Epithelial cell of esophagus (primary cell): ENCODE measurements around the gene ONECUT3.

Source experiments
- DNase-seq: peaks from one replicate; pipeline ENCODE4 v3.0.0; 2010; ENCODE audit warnings: low read depth
- H3K4me3 ChIP-seq: 2 replicates; pipeline ENCODE4 v1.5.1; 2011; ENCODE audit warnings: mild to moderate bottlenecking, low read length, control low read depth
- TF ChIP-seq, protein P1 (sequence below): IDR thresholded peaks from 2 replicates; pipeline ENCODE4 v1.5.1; 2011; ENCODE audit warnings: low read depth, mild to moderate bottlenecking, low read length, control low read depth, inconsistent platforms; ENCODE audit not compliant: insufficient read depth; ENCODE audit errors: missing control alignments

Gene ONECUT3

DNA sequence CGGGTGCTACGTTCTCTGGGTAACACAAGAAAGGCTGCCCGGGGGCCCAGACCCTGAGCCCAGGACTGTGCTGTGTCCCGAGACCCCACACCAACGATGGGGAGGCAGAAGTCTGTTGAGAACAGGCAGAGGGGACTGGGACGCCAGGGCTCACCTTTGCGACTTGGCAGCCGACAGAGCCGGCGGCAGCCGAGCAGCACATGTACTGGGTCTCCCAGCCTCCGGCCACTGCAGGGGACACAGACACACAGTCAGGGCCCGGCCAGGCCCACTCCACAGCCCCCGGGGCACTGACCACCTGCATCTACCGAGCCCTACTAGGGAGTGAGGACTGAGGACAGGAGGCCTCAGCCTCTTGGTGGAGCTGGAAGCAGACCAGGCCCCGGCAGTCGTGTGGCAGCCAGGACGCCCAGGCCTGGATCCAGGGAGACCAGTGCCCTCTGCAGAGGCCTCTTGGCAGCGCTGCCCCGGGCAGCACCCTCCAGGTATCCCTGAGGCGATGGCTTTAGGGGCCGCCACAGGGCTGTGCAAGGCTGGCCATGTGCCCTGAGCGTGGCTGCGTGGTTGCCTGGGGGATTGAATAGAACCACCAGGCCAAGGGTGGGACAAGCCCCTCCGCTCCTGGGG lies 64.4 kb downstream of the ONECUT3 start:
- DNase-seq = no peak
- TF ChIP-seq, protein P1, sequence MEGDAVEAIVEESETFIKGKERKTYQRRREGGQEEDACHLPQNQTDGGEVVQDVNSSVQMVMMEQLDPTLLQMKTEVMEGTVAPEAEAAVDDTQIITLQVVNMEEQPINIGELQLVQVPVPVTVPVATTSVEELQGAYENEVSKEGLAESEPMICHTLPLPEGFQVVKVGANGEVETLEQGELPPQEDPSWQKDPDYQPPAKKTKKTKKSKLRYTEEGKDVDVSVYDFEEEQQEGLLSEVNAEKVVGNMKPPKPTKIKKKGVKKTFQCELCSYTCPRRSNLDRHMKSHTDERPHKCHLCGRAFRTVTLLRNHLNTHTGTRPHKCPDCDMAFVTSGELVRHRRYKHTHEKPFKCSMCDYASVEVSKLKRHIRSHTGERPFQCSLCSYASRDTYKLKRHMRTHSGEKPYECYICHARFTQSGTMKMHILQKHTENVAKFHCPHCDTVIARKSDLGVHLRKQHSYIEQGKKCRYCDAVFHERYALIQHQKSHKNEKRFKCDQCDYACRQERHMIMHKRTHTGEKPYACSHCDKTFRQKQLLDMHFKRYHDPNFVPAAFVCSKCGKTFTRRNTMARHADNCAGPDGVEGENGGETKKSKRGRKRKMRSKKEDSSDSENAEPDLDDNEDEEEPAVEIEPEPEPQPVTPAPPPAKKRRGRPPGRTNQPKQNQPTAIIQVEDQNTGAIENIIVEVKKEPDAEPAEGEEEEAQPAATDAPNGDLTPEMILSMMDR = no peak
- no peak overlapping the region for H3K4me3 ChIP-seq

DNA sequence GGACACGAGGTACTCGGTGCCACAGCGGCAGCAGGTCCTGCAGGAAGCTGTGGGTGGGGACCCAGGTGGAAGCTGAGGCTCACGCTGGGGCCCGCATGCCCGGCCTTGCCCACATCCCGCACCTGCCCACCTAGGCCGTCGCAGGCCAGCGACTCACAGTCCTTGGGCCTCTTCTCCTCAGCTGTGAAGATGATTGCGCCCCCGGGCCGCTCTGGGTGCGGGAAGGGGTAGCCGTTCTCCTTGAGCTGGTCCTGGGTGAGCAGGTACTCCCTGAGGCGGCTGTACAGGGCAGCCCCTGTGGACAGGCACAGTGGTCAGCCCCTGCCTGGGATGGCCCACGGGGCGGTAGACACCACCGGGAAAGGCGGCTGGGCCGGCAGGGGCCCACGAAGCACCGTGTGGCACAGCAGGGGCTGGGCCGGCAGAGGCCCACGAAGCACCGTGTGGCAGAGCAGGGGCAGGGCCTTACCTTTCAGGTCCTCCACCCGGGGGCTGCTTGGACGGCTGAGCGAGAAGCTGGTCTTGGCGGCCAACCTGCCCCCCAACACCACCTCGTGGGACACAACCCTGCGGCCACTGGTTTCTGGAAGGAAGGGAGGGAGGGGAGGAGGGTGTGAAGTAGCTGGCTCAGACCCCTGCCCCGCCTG lies 65.4 kb downstream of the ONECUT3 start:
- peak; percentile 24 for DNase-seq
- TF ChIP-seq, protein P1 = no peak
- H3K4me3 ChIP-seq = no peak overlapping the region

DNA sequence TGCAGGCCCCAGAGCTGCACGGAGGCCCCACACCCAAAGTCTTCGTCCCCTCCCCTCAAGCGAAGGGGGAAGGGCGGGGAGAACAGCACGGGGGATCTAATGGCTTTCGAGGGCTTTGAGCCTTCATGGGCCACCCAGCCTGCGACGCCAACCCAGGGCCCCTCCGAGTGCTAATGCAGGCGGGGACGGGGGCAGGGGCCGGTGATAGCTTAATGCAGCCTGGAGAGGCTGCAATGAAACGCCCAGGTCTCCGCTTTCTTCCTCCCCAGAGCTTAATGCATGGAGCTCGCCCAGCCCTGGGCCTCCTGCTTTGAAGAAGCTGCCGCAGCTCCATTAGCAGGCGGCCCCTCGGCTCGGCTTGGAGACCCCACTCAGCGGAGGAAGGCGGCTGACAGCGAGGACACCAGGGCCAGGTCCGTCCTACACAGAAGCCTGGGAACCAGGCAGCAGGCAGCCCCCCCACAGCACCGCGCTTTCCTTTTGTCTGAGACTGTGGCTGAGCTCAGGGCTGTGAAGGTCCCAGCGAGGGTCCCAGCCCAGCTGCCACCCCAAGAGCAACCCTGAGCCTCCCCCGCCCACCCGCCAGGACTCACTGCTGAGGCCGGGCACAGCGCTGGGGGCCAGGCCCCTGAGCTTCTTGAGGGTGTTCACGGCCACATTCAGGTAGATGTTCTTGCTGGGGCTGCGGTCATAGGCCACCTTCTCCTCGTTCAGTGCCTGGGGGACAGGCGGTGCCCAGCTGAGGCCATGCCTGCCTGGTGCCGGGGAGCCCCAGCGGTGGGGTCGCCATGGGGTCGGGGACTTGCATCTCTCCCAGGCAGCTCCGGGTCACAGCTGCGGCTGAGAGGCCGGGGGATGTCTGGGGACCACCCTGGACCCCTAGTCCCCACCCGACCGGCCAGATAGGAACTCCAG lies 66.3 kb downstream of the ONECUT3 start:
- TF ChIP-seq, protein P1 = no peak
- H3K4me3 ChIP-seq = no peak overlapping the region
- DNase-seq = no peak

DNA sequence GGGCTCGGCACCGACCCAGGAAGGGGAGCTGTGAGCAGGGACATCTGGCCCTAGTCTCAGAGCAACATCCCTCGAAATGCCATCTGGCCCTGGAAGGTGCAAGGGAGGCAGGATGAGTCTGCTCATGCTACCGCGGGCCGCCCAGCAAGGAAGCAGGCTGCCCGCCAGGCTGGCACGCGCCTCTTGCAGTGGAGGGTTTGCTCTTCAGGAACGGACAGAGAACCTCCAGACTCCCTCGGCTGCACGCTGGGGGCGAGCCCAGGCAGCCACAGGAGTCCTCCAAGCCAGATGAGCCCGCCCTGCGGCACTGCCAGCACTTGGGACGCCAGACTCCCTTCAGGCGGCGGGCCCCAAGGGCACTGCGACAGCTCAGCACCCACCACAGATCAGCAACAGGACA lies 68.9 kb downstream of the ONECUT3 start:
- TF ChIP-seq, protein P1 = no peak
- no peak overlapping the region for H3K4me3 ChIP-seq
- no peak for DNase-seq

DNA sequence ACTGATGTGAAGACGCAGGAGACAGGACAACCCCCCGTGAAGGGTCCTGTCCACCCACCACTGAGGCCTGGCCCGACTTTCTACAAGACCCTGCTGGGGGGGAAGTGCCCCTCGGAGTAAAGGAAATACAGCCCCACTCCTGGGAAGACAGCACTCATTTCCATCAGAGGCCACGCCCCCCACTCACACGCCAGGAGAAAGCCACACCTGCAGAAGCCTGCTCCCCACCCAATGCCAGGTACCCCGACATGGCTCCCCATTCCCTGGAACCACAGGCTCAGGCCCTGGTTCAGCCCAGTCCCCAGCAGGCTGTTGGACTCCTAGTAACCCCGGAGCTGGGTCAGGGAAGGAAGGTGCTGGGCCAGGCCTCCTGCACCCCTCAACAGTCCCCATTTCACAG lies 69.7 kb downstream of the ONECUT3 start:
- no peak for DNase-seq
- H3K4me3 ChIP-seq = no peak overlapping the region
- TF ChIP-seq, protein P1 = no peak

DNA sequence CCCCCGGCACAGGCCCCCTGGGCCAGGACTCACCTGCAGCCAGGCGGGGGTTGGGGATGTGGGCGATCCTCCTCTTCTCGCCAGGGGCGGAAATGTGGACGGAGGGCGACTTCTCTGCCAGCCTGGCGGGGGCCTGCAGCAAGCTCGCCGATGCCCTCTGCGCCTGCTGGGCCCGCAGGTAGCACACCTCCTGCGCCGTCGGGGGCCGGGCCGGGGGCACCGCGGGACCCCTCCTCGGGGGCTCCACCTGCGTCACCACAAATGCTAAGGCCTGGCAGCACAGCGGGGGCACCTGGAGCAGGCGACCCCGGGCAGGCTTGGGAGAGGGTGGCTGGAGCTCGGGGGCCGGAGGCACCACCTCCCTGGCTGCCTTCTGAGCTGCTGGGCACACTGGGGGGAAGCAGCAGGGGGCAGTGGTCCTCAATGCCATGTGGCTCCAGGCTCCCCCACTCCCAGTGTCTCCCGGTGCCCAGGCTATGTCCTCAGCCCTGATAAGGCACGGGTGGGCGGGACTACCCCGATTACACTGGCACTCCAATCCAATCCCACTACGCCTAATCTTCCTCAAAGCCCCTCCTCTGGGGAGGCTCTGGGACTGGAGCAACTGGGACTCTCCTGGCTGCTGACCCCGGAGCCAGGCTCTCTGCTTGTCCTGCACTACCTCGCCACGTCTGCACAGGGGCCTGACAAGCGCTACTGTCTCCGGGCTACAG lies 70.4 kb downstream of the ONECUT3 start:
- no peak for DNase-seq
- TF ChIP-seq, protein P1 = no peak

More for the DNA sequence above, 70.4 kb downstream of the ONECUT3 start:
- no peak overlapping the region for H3K4me3 ChIP-seq
